ENCODE results near the gene ZNF57. TPM values are rescaled to one million over a fixed set of nuclear protein-coding genes. Genes with fewer than 3 reads are reported as not detected.

ZNF57 gene
- total RNA-seq, 2 donors from 2014 or later, result 4.3 to 5.0 TPM

- peak overlapping the region; percentile 81 for H3K4me3 ChIP-seq (ENCODE audit: low read length)
- H3K4me1 ChIP-seq (ENCODE audit: control insufficient read depth, insufficient read depth, low read length), result no peaks in the 10 kb centered on the region
- DNase-seq, result no peak
- no peak overlapping the region for H3K27ac ChIP-seq (ENCODE audit: low read depth, low read length)
- peaks cover 11% of the 10 kb centered on the region for H3K4me1 Mint-ChIP-seq
- H3K27me3 Mint-ChIP-seq (ENCODE audit: insufficient read depth), result no peaks in the 10 kb centered on the region
- WGBS, 2 experiments (ENCODE audit: insufficient coverage in 1 of 2, insufficient read length in 1 of 2), result 67 to 84% methylated on average over 12 to 17 of the region's 17 CpGs
- no peaks in the 10 kb centered on the region for H3K9me3 ChIP-seq (ENCODE audit: control insufficient read depth, low read length)
- TF ChIP-seq, protein P1, sequence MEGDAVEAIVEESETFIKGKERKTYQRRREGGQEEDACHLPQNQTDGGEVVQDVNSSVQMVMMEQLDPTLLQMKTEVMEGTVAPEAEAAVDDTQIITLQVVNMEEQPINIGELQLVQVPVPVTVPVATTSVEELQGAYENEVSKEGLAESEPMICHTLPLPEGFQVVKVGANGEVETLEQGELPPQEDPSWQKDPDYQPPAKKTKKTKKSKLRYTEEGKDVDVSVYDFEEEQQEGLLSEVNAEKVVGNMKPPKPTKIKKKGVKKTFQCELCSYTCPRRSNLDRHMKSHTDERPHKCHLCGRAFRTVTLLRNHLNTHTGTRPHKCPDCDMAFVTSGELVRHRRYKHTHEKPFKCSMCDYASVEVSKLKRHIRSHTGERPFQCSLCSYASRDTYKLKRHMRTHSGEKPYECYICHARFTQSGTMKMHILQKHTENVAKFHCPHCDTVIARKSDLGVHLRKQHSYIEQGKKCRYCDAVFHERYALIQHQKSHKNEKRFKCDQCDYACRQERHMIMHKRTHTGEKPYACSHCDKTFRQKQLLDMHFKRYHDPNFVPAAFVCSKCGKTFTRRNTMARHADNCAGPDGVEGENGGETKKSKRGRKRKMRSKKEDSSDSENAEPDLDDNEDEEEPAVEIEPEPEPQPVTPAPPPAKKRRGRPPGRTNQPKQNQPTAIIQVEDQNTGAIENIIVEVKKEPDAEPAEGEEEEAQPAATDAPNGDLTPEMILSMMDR (conservative IDR thresholded peaks at IDR 0.05), result no peak
- peaks cover 4% of the 10 kb centered on the region for H3K36me3 Mint-ChIP-seq (ENCODE audit: low read depth)
- H3K9ac ChIP-seq (ENCODE audit: extremely low read depth, low read length, poor library complexity, severe bottlenecking), result peak overlapping the region; percentile 77
- peaks cover 3% of the 10 kb centered on the region for H3K9me3 Mint-ChIP-seq
- H3K27me3 ChIP-seq (ENCODE audit: control insufficient read depth, insufficient read depth, low read length, poor library complexity, severe bottlenecking), result no peaks in the 10 kb centered on the region
- peak overlapping the region; percentile 73 for H3K4me3 Mint-ChIP-seq
- no peak overlapping the region for H3K27ac Mint-ChIP-seq
- no peaks in the 10 kb centered on the region for H3K36me3 ChIP-seq (ENCODE audit: control insufficient read depth, insufficient read depth, low read length)
Observed at GRCh38 chr19:2945575-2946184, 45.0 kb downstream of the ZNF57 start.

DNA sequence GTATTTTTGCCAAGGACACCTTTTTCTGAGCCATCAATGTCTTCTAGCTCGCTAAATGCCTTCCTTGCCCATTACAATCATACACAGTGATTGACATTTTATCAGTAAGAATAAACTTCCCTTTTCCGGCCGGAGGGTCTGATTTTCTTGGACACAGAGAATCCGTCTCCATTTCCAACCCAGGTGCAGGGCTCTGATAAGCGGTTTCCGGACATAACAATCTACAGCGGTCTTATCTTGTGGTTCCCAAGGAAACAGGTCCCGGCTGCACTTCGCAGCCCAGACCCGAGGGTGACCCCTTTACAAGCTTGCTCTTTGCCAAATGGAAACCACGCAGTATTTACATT, 49.2 kb downstream of the ZNF57 start:
- no peak for DNase-seq
- Histone ChIP-seq H3K27me3 (ENCODE audit: control insufficient read depth, insufficient read depth, low read length, poor library complexity, severe bottlenecking) (no peaks in the 10 kb centered on the region), H3K27ac (ENCODE audit: low read depth, low read length) (no peak overlapping the region), H3K4me3 (ENCODE audit: low read length) (peak overlapping the region; percentile 93), H3K9me3 (ENCODE audit: control insufficient read depth, low read length) (no peaks in the 10 kb centered on the region), H3K36me3 (ENCODE audit: control insufficient read depth, insufficient read depth, low read length) (no peaks in the 10 kb centered on the region), H3K9ac (ENCODE audit: extremely low read depth, low read length, poor library complexity, severe bottlenecking) (peak overlapping the region; percentile 94), H3K4me1 (ENCODE audit: control insufficient read depth, insufficient read depth, low read length) (no peaks in the 10 kb centered on the region)
- Mint-ChIP-seq H3K4me3 (peak overlapping the region; percentile 98), H3K4me1 (peaks cover 11% of the 10 kb centered on the region), H3K36me3 (ENCODE audit: low read depth) (no peaks in the 10 kb centered on the region), H3K9me3 (peaks cover 2% of the 10 kb centered on the region), H3K27me3 (ENCODE audit: insufficient read depth) (no peaks in the 10 kb centered on the region), H3K27ac (peak overlapping the region; percentile 98)
- TF ChIP-seq, protein P1 (conservative IDR thresholded peaks at IDR 0.05), result no peak
- WGBS, 2 experiments (ENCODE audit: insufficient coverage in 1 of 2, insufficient read length in 1 of 2), result 7 to 24% methylated on average over 7 to 11 of the region's 11 CpGs

- Histone ChIP-seq H3K27me3 (ENCODE audit: control insufficient read depth, insufficient read depth, low read length, poor library complexity, severe bottlenecking) (no peaks in the 10 kb centered on the region), H3K36me3 (ENCODE audit: control insufficient read depth, insufficient read depth, low read length) (no peaks in the 10 kb centered on the region), H3K9ac (ENCODE audit: extremely low read depth, low read length, poor library complexity, severe bottlenecking) (peak overlapping the region; percentile 94), H3K4me1 (ENCODE audit: control insufficient read depth, insufficient read depth, low read length) (no peaks in the 10 kb centered on the region), H3K4me3 (ENCODE audit: low read length) (peak overlapping the region; percentile 93), H3K9me3 (ENCODE audit: control insufficient read depth, low read length) (no peaks in the 10 kb centered on the region), H3K27ac (ENCODE audit: low read depth, low read length) (no peak overlapping the region)
- peaks cover 11% of the 10 kb centered on the region for H3K4me1 Mint-ChIP-seq
- no peaks in the 10 kb centered on the region for H3K36me3 Mint-ChIP-seq (ENCODE audit: low read depth)
- peak overlapping the region; percentile 98 for H3K4me3 Mint-ChIP-seq
- peak overlapping the region; percentile 98 for H3K27ac Mint-ChIP-seq
- 0 to 1% methylated on average over 19 to 53 of the region's 53 CpGs for WGBS, 2 experiments (ENCODE audit: insufficient coverage in 1 of 2, insufficient read length in 1 of 2)
- H3K9me3 Mint-ChIP-seq, result no peaks in the 10 kb centered on the region
- TF ChIP-seq, protein P1 (conservative IDR thresholded peaks at IDR 0.05), result no peak
- peak; percentile 100 for DNase-seq
- no peaks in the 10 kb centered on the region for H3K27me3 Mint-ChIP-seq (ENCODE audit: insufficient read depth)
Observed at GRCh38 chr19:2950286-2951124, 49.8 kb downstream of the ZNF57 start.
